GM19240 (cell line): ENCODE data around the gene CD33.
"Not testable (repeated sequence)": the region's sequence is repeated elsewhere in the genome, so short reads cannot be mapped to it uniquely, and the experiment has no call there.

Experiments
- DNase-seq: peaks from one replicate; pipeline ENCODE4 v3.0.0; 2011; ENCODE audit warnings: low spot score; ENCODE audit not compliant: insufficient read length

The CD33 gene

GRCh38 chr19:51224898-51225393 is at the start of gene CD33:
CD33 (plus strand) TSS chr19:51225080; CDS start chr19:51225119, 39 bp downstream.
- DNase-seq = not testable (repeated sequence)

GRCh38 chr19:51179256-51179655 is 45.6 kb upstream of the CD33 start:
- no peak for DNase-seq

- DNase-seq = no peak
These were observed 43.4 kb upstream of the CD33 start for GRCh38 chr19:51181377-51181912.

- no peak for DNase-seq
These were observed 42.9 kb upstream of the CD33 start for GRCh38 chr19:51181913-51182419.

GRCh38 chr19:51183629-51184028 is 41.3 kb upstream of the CD33 start:
- DNase-seq = no peak

- no peak for DNase-seq
These were observed 39.6 kb upstream of the CD33 start for GRCh38 chr19:51185069-51185867.

- DNase-seq = no peak
These were observed 39.0 kb upstream of the CD33 start for GRCh38 chr19:51185868-51186215.

- no peak for DNase-seq
These were observed 38.6 kb upstream of the CD33 start for GRCh38 chr19:51186323-51186722.

- DNase-seq = no peak
These were observed 37.3 kb upstream of the CD33 start for GRCh38 chr19:51187395-51188226.

- no peak for DNase-seq
These were observed 36.7 kb upstream of the CD33 start for GRCh38 chr19:51188227-51188559.

- no peak for DNase-seq
These were observed 32.2 kb upstream of the CD33 start for GRCh38 chr19:51192689-51193088.

GRCh38 chr19:51194527-51195315 is 30.2 kb upstream of the CD33 start:
- no peak for DNase-seq

- DNase-seq = no peak
These were observed 29.6 kb upstream of the CD33 start for GRCh38 chr19:51195316-51195586.

- no peak for DNase-seq
These were observed 29.3 kb upstream of the CD33 start for GRCh38 chr19:51195616-51196015.

- DNase-seq = no peak
These were observed 28.7 kb upstream of the CD33 start for GRCh38 chr19:51196181-51196580.

- DNase-seq = no peak
These were observed 26.2 kb upstream of the CD33 start for GRCh38 chr19:51198641-51199040.

- no peak for DNase-seq
These were observed 24.7 kb upstream of the CD33 start for GRCh38 chr19:51200071-51200666.

GRCh38 chr19:51201712-51202111 is 23.2 kb upstream of the CD33 start:
- DNase-seq = no peak

- no peak for DNase-seq
These were observed 21.0 kb upstream of the CD33 start for GRCh38 chr19:51203916-51204315.

GRCh38 chr19:51204321-51204720 is 20.6 kb upstream of the CD33 start:
- no peak for DNase-seq

GRCh38 chr19:51207747-51208146 is 17.1 kb upstream of the CD33 start:
- DNase-seq = no peak
